ENCODE results near the gene POPDC3. TPM values are rescaled to one million over a fixed set of nuclear protein-coding genes. Genes with fewer than 3 reads are reported as not detected.

POPDC3 gene
- total and polyA plus RNA-seq, 12 donors = 31.1 to 59.7 (median 39.0) TPM

- intact Hi-C loops (cut with DNase I) = loop anchor here in 1 of 10 donors (10.0 kb wide), 1 partner anchor 261 kb away; no protein-coding TSS in a partner anchor
- peaks cover 0 to 88% (median 6%) of the 10 kb centered on the region in 9 donors for H3K36me3 ChIP-seq
- H3K4me3 ChIP-seq = no peak overlapping the region
- 51 to 55% methylated on average over 6 of the region's 6 CpGs for WGBS, 2 donors
- ATAC-seq (peak in 7 of 8 donors; percentile 35 to 75 (median 56)), DNase-seq (peak in 1 of 2 donors; percentile 19)
- no peaks in the 10 kb centered on the region for H3K9me3 ChIP-seq
- H3K4me1 ChIP-seq = peaks cover 0 to 5% (median 0%) of the 10 kb centered on the region in 9 donors
- TF ChIP-seq CTCF (IDR thresholded peaks at IDR 0.05) = no peak
- peak overlapping the region in 5 of 10 donors; percentile 11 to 44 (median 39) for H3K27ac ChIP-seq
- no peaks in the 10 kb centered on the region for H3K27me3 ChIP-seq
Measured at GRCh38 chr6:105113422-105113821, 66.4 kb downstream of the POPDC3 start.

GRCh38 chr6:105112577-105112976 is 67.2 kb downstream of the POPDC3 start:
- H3K4me1 ChIP-seq = peaks cover 0 to 5% (median 0%) of the 10 kb centered on the region in 9 donors
- H3K27ac ChIP-seq = peak overlapping the region in 1 of 10 donors; percentile 41
- 55 to 70% methylated on average over 1 of the region's 1 CpG for WGBS, 2 donors
- peaks cover 0 to 89% (median 5%) of the 10 kb centered on the region in 9 donors for H3K36me3 ChIP-seq
- H3K27me3 ChIP-seq = no peaks in the 10 kb centered on the region
- no peak for TF ChIP-seq CTCF (IDR thresholded peaks at IDR 0.05)
- intact Hi-C loops (cut with DNase I) = loop anchor here in 1 of 10 donors (10.0 kb wide), 1 partner anchor 262 kb away; no protein-coding TSS in a partner anchor
- no peaks in the 10 kb centered on the region for H3K9me3 ChIP-seq
- ATAC-seq = peak in 3 of 8 donors; percentile 33 to 43 (median 39)
- no peak for DNase-seq
- no peak overlapping the region for H3K4me3 ChIP-seq

- ATAC-seq (no peak), DNase-seq (no peak)
- intact Hi-C loops (cut with DNase I) = loop anchor here in 1 of 10 donors (10.0 kb wide), 1 partner anchor 263 kb away; no protein-coding TSS in a partner anchor
- peaks cover 0 to 5% (median 0%) of the 10 kb centered on the region in 9 donors for H3K4me1 ChIP-seq
- no peak overlapping the region for H3K27ac ChIP-seq
- no peaks in the 10 kb centered on the region for H3K27me3 ChIP-seq
- 96% methylated on average over 2 of the region's 2 CpGs for WGBS, 2 donors
- peaks cover 0 to 89% (median 2%) of the 10 kb centered on the region in 9 donors for H3K36me3 ChIP-seq
- no peak overlapping the region for H3K4me3 ChIP-seq
- no peaks in the 10 kb centered on the region for H3K9me3 ChIP-seq
- no peak for TF ChIP-seq CTCF (IDR thresholded peaks at IDR 0.05)
Measured at GRCh38 chr6:105111871-105112270, 67.9 kb downstream of the POPDC3 start.

- Histone ChIP-seq H3K36me3 (peaks cover 0 to 87% (median 0%) of the 10 kb centered on the region in 9 donors), H3K4me3 (no peak overlapping the region), H3K9me3 (no peaks in the 10 kb centered on the region), H3K27me3 (no peaks in the 10 kb centered on the region), H3K4me1 (peaks cover 0 to 5% (median 0%) of the 10 kb centered on the region in 9 donors), H3K27ac (no peak overlapping the region)
- ATAC-seq = no peak
- intact Hi-C loops (cut with DNase I) = loop anchor here in 1 of 10 donors (10.0 kb wide), 1 partner anchor 264 kb away; no protein-coding TSS in a partner anchor
- no peak for TF ChIP-seq CTCF (IDR thresholded peaks at IDR 0.05)
- WGBS, 2 donors = 82 to 86% methylated on average over 3 of the region's 3 CpGs
- DNase-seq = no peak
Measured at GRCh38 chr6:105111105-105111504, 68.7 kb downstream of the POPDC3 start.

Data from heart right ventricle (tissue), 16 donors.